HCT116 (cell line): ENCODE data around the gene NOS2. TPM values are rescaled to one million over a fixed set of nuclear protein-coding genes. Genes with fewer than 3 reads are reported as not detected.

ENCODE experiments used
- ATAC-seq: fragments of 200-7000 bp; cut with Tn5 transposase; 2 replicates; pipeline ENCODE4 v1.9.1; 2020; ENCODE audit warnings: mild to moderate bottlenecking, moderate library complexity
- BruUV-seq: library from RNA; stranded (reverse); fragments of 400-500 nt; replicated peaks from 2 replicates; lab custom pipeline; 2021; lab: Mats Ljungman, UMichigan
- CTCF ChIA-PET: fragments of 300-600 bp; sonication (Branson Sonifier 250); formaldehyde crosslinking; loops from one replicate; lab custom pipeline; 2021; ENCODE audit warnings: antibody characterized with exemption; lab: Charles Lee
- POLR2A ChIA-PET: fragments of 300-600, 350-600 bp; sonication (Branson Sonifier 250); formaldehyde crosslinking; loops from one replicate; lab custom pipeline; 2021; ENCODE audit warnings: antibody characterized with exemption; lab: Charles Lee
- RAD21 ChIA-PET, 2 experiments: fragments of 300-600 bp; sonication (Branson Sonifier 250); formaldehyde crosslinking; loops; one replicate each; lab custom pipeline; 2023; ENCODE audit warnings: low total read pairs in 2 of 2; ENCODE audit not compliant: uncharacterized antibody in 2 of 2, unreplicated experiment in 2 of 2, low non-redundant PET in 1 of 2; lab: Charles Lee
- DNase-seq: peaks from one replicate; pipeline ENCODE4 v3.0.0-alpha.2; 2010; ENCODE audit warnings: low read depth, low spot score
- H2AFZ ChIP-seq: fragments of 200-600 bp; shearing (Covaris generic), sonication (generic); 2 replicates; pipeline ENCODE4 v1.6.1; 2017; ENCODE audit warnings: low read depth, mixed run types, mixed read lengths, antibody characterized with exemption, low read length; ENCODE audit not compliant: poor library complexity, severe bottlenecking
- H3K27ac ChIP-seq: 2 replicates; pipeline ENCODE4 v1.5.1; 2012; ENCODE audit warnings: low read depth, low read length
- H3K27me3 ChIP-seq: fragments of 200-600 bp; sonication (generic); 2 replicates; pipeline ENCODE4 v1.6.1; 2016; ENCODE audit warnings: mixed run types, low read length, mixed read lengths; ENCODE audit not compliant: insufficient read depth
- H3K36me3 ChIP-seq, 2 experiments: fragments of 200-500 bp in 1 of 2; fragments of 200-600 bp in 1 of 2; sonication (Bioruptor generic) in 1 of 2; sonication (generic) in 1 of 2; 2 replicates each; pipeline versions ENCODE4 v1.5.1 to v1.6.1; 2014 to 2016; ENCODE audit warnings: low read length in 2 of 2, inconsistent platforms in 1 of 2, mixed read lengths in 1 of 2, mixed run types in 1 of 2; ENCODE audit not compliant: insufficient read depth in 2 of 2, control insufficient read depth in 1 of 2
- H3K4me1 ChIP-seq, 2 experiments: fragments of 200-600 bp in 1 of 2; sonication (generic) in 1 of 2; 2 replicates each; pipeline versions ENCODE4 v1.5.1 to v1.6.1; 2012 to 2017; ENCODE audit warnings: low read length in 2 of 2, inconsistent platforms in 1 of 2, mild to moderate bottlenecking in 1 of 2, mixed read lengths in 1 of 2, mixed run types in 1 of 2, moderate library complexity in 1 of 2; ENCODE audit not compliant: insufficient read depth in 2 of 2, control insufficient read depth in 1 of 2
- H3K4me2 ChIP-seq: fragments of 200-600 bp; sonication (generic); 2 replicates; pipeline ENCODE4 v1.6.1; 2017; ENCODE audit warnings: mixed run types, low read length, mixed read lengths
- H3K4me3 ChIP-seq, 2 experiments: fragments of 200-600 bp in 1 of 2; sonication (generic) in 1 of 2; replicated peaks in 1 of 2; 2 replicates each; pipeline ENCODE4 v1.5.1; 2011 to 2016; ENCODE audit warnings: low read length in 2 of 2, control low read depth in 1 of 2, low read depth in 1 of 2, mild to moderate bottlenecking in 1 of 2, mixed read lengths in 1 of 2, mixed run types in 1 of 2
- H3K79me2 ChIP-seq: fragments of 200-600 bp; sonication (generic); 2 replicates; pipeline ENCODE4 v1.6.1; 2017; ENCODE audit warnings: mild to moderate bottlenecking, mixed run types, low read length, moderate library complexity, mixed read lengths; ENCODE audit not compliant: insufficient read depth
- H3K9ac ChIP-seq: fragments of 200-600 bp; sonication (generic); 2 replicates; pipeline ENCODE4 v1.6.1; 2016; ENCODE audit warnings: low read length, mixed read lengths
- H3K9me2 ChIP-seq: fragments of 200-600 bp; sonication (generic), shearing (Covaris generic); 2 replicates; pipeline ENCODE4 v1.6.1; 2017; ENCODE audit warnings: mixed run types, mild to moderate bottlenecking, moderate library complexity; ENCODE audit not compliant: insufficient read depth
- H3K9me3 ChIP-seq, 2 experiments: fragments of 200-500 bp in 1 of 2; fragments of 200-600 bp in 1 of 2; sonication (Bioruptor generic) in 1 of 2; sonication (generic) in 1 of 2; 2 replicates each; pipeline ENCODE4 v1.6.1; 2014 to 2017; ENCODE audit warnings: low read length in 2 of 2, mixed read lengths in 2 of 2, inconsistent platforms in 1 of 2, low read depth in 1 of 2, mild to moderate bottlenecking in 1 of 2, mixed run types in 1 of 2, moderate library complexity in 1 of 2; ENCODE audit not compliant: control insufficient read depth in 1 of 2, insufficient read depth in 1 of 2
- H4K20me1 ChIP-seq: fragments of 200-600 bp; sonication (generic), shearing (Covaris generic); 2 replicates; pipeline ENCODE4 v1.6.1; 2017; ENCODE audit warnings: mixed run types, mild to moderate bottlenecking, moderate library complexity; ENCODE audit not compliant: insufficient read depth
- ATF3 ChIP-seq: IDR thresholded peaks from 2 replicates; pipeline ENCODE4 v1.6.1; 2012
- CBX3 ChIP-seq: IDR thresholded peaks from 2 replicates; pipeline ENCODE4 v1.6.1; 2012; ENCODE audit warnings: low read depth
- CEBPB ChIP-seq: IDR thresholded peaks from 2 replicates; pipeline ENCODE4 v1.6.1; 2012; ENCODE audit warnings: low read depth
- CTCF ChIP-seq, 3 experiments: fragments of 200-600 bp in 1 of 3; sonication (generic) in 1 of 3; IDR thresholded peaks in 2 of 3; conservative IDR thresholded peaks in 1 of 3; 2 replicates each; pipeline ENCODE4 v1.5.1; 2012 to 2017; ENCODE audit warnings: low read depth in 2 of 3, low read length in 2 of 3, antibody characterized with exemption in 1 of 3, borderline replicate concordance in 1 of 3, control low read depth in 1 of 3, mild to moderate bottlenecking in 1 of 3, mixed read lengths in 1 of 3, mixed run types in 1 of 3, moderate library complexity in 1 of 3; ENCODE audit not compliant: insufficient read depth in 1 of 3
- EGR1 ChIP-seq: IDR thresholded peaks from 2 replicates; pipeline ENCODE4 v1.6.1; 2012; ENCODE audit warnings: low read depth
- EZH2 ChIP-seq: fragments of 200-600 bp; sonication (generic); IDR thresholded peaks from 2 replicates; pipeline ENCODE4 v1.6.1; 2017; ENCODE audit warnings: antibody characterized with exemption, mixed run types
- FOSL1 ChIP-seq: IDR thresholded peaks from 2 replicates; pipeline ENCODE4 v1.6.1; 2012; ENCODE audit warnings: low read depth
- JUND ChIP-seq: IDR thresholded peaks from 2 replicates; pipeline ENCODE4 v1.6.1; 2012
- MAX ChIP-seq: IDR thresholded peaks from 2 replicates; pipeline ENCODE4 v1.6.1; 2012
- POLR2AphosphoS5 ChIP-seq: IDR thresholded peaks from 2 replicates; pipeline ENCODE4 v1.6.1; 2011; ENCODE audit warnings: mild to moderate bottlenecking, low read depth, low read length, moderate library complexity
- RAD21 ChIP-seq: IDR thresholded peaks from 2 replicates; pipeline ENCODE4 v1.6.1; 2012; ENCODE audit warnings: low read depth, mild to moderate bottlenecking
- SIN3A ChIP-seq: IDR thresholded peaks from 2 replicates; pipeline ENCODE4 v1.6.1; 2012; ENCODE audit warnings: low read depth
- SP1 ChIP-seq: IDR thresholded peaks from 2 replicates; pipeline ENCODE4 v1.6.1; 2012; ENCODE audit warnings: low read depth
- SRF ChIP-seq: IDR thresholded peaks from 2 replicates; pipeline ENCODE4 v1.6.1; 2012; ENCODE audit warnings: low read depth
- TCF7L2 ChIP-seq: IDR thresholded peaks from 2 replicates; pipeline ENCODE4 v1.7.0; 2011; ENCODE audit warnings: borderline replicate concordance, inconsistent platforms; ENCODE audit not compliant: insufficient read depth, insufficient read length; ENCODE audit errors: extremely low read depth
- ZFX ChIP-seq: fragments of 450-650 bp; IDR thresholded peaks from 2 replicates; pipeline ENCODE4 v1.6.1; 2017
- ZNF274 ChIP-seq: fragments of 200-500 bp; sonication (Bioruptor generic); IDR thresholded peaks from 2 replicates; pipeline ENCODE4 v1.6.1; 2014; ENCODE audit warnings: mild to moderate bottlenecking, low read depth, low read length, inconsistent platforms
- intact Hi-C: fragments of 100-400 bp; cut with micrococcal nuclease; formaldehyde crosslinking; loops from 2 replicates; pipeline ENCODE4 v1.10.0; 2022
- total RNA-seq: library from RNA; stranded (reverse); gene quantifications from one replicate; pipeline ENCODE4 v1.2.1, GENCODE V29; 2021; ENCODE audit not compliant: unreplicated experiment

Gene NOS2
- total RNA-seq, 1 experiment from 2014 or later, result 0.07 TPM

GRCh38 chr17:27771586-27771985 is 28.7 kb downstream of the NOS2 start:
- H3K9me3 ChIP-seq, result no peaks in the 10 kb centered on the region
- H2AFZ ChIP-seq, result no peak overlapping the region
- no peaks in the 10 kb centered on the region for H3K36me3 ChIP-seq
- no TSS peak for BruUV-seq
- no peak overlapping the region for H3K4me2 ChIP-seq
- no peak for ATAC-seq
- no peaks in the 10 kb centered on the region for H3K4me1 ChIP-seq
- H4K20me1 ChIP-seq, result no peaks in the 10 kb centered on the region
- peaks cover 4% of the 10 kb centered on the region; the same call in 1 of the 2 replicates for H3K27me3 ChIP-seq
- H3K9ac ChIP-seq, result no peak overlapping the region
- no peaks in the 10 kb centered on the region for H3K9me2 ChIP-seq
- no peak overlapping the region for H3K27ac ChIP-seq
- ChIA-PET RAD21 (no interaction called here), POLR2A (no interaction called here), CTCF (no interaction called here)
- no peak for DNase-seq
- intact Hi-C loops, result no loop called here
- TF ChIP-seq RAD21 (no peak), FOSL1 (no peak), ATF3 (no peak), CEBPB (no peak), ZNF274 (no peak), SP1 (no peak), EGR1 (no peak), EZH2 (no peak), ZFX (no peak), POLR2AphosphoS5 (no peak), CBX3 (no peak)
- H3K79me2 ChIP-seq, result no peaks in the 10 kb centered on the region
- H3K4me3 ChIP-seq, result no peak overlapping the region

- Histone ChIP-seq H3K9me2 (no peaks in the 10 kb centered on the region), H3K4me2 (no peak overlapping the region), H3K4me3 (no peak overlapping the region), H4K20me1 (no peaks in the 10 kb centered on the region), H3K9ac (no peak overlapping the region), H3K4me1 (no peaks in the 10 kb centered on the region), H3K27me3 (peaks cover 4% of the 10 kb centered on the region; the same call in 1 of the 2 replicates), H3K36me3 (no peaks in the 10 kb centered on the region), H3K27ac (no peak overlapping the region), H3K79me2 (no peaks in the 10 kb centered on the region), H3K9me3 (no peaks in the 10 kb centered on the region), H2AFZ (no peak overlapping the region)
- POLR2A ChIA-PET, result no interaction called here
- ATAC-seq (no peak), DNase-seq (no peak)
- RAD21 ChIA-PET, result no interaction called here
- CTCF ChIA-PET, result no interaction called here
- intact Hi-C loops, result no loop called here
- BruUV-seq, result no TSS peak
- TF ChIP-seq POLR2AphosphoS5 (no peak), SRF (no peak), EZH2 (no peak), EGR1 (no peak), RAD21 (no peak), ATF3 (no peak), JUND (no peak), CEBPB (no peak), TCF7L2 (no peak), CTCF (IDR thresholded peaks at IDR 0.05 in 2 of 3, conservative IDR thresholded peaks at IDR 0.05 in 1 of 3; ENCODE audit: borderline replicate concordance in 1 of 3, insufficient read depth in 1 of 3, low read depth in 2 of 3, low read length in 2 of 3) (no peak), MAX (no peak), ZFX (no peak), SIN3A (no peak)
These were observed 29.5 kb downstream of the NOS2 start for GRCh38 chr17:27770877-27771276.
